ENCODE measurements around the gene CREB3. TPM values are rescaled to one million over a fixed set of nuclear protein-coding genes. Genes with fewer than 3 reads are reported as not detected.

Gene CREB3
- total RNA-seq, 1 experiment from 2014 or later = 27.3 TPM

GRCh38 chr9:35750256-35750531 lies 17.7 kb downstream of the CREB3 start:
- no peak overlapping the region for H3K56ac ChIP-seq (ENCODE audit: insufficient read length, low read depth, low read length)
- H2AFZ ChIP-seq (ENCODE audit: low read length) = no peak overlapping the region
- DNase-seq = no peak
- Mint-ChIP-seq H3K36me3 (ENCODE audit: insufficient read depth in 1 of 3, low read depth in 3 of 3) (peaks cover 16 to 58% (median 53%) of the 10 kb centered on the region in 3 experiments; a peak in 6 of 7 replicates), H3K9me3 (no peaks in the 10 kb centered on the region), H3K27me3 (ENCODE audit: low read depth) (no peaks in the 10 kb centered on the region), H3K4me3 (peak overlapping the region; percentile 91 to 95), H3K4me1 (peaks cover 28% of the 10 kb centered on the region in 2 experiments), H3K27ac (no peak overlapping the region; a peak in 1 of 7 replicates)
- WGBS (ENCODE audit: extremely low coverage, insufficient read length, low lambda C conversion rate) = no CpG with 5 or more reads among the region's 4 CpGs
- no peaks in the 10 kb centered on the region for H4K20me1 ChIP-seq (ENCODE audit: control insufficient read depth, insufficient read depth, insufficient read length)
- peaks cover 21% of the 10 kb centered on the region for H3K79me2 ChIP-seq (ENCODE audit: insufficient read depth, low read length)
- H3K4me1 ChIP-seq (ENCODE audit: insufficient read depth, low read length) = peaks cover 3% of the 10 kb centered on the region; the same call in 1 of the 2 replicates
- no peak overlapping the region for H3K23ac ChIP-seq (ENCODE audit: insufficient read length, low read depth, low read length)
- peak overlapping the region; percentile 91 for H3K4me2 ChIP-seq (ENCODE audit: insufficient read depth, insufficient read length, low read length)
- no peak overlapping the region for H2BK5ac ChIP-seq (ENCODE audit: insufficient read length, low read length)
- no peak overlapping the region for H2BK120ac ChIP-seq (ENCODE audit: low read depth, low read length, poor library complexity, severe bottlenecking)
- peaks cover 19% of the 10 kb centered on the region for H3K79me1 ChIP-seq (ENCODE audit: insufficient read depth, low read depth, low read length, poor library complexity, severe bottlenecking)
- TF ChIP-seq, protein P1, sequence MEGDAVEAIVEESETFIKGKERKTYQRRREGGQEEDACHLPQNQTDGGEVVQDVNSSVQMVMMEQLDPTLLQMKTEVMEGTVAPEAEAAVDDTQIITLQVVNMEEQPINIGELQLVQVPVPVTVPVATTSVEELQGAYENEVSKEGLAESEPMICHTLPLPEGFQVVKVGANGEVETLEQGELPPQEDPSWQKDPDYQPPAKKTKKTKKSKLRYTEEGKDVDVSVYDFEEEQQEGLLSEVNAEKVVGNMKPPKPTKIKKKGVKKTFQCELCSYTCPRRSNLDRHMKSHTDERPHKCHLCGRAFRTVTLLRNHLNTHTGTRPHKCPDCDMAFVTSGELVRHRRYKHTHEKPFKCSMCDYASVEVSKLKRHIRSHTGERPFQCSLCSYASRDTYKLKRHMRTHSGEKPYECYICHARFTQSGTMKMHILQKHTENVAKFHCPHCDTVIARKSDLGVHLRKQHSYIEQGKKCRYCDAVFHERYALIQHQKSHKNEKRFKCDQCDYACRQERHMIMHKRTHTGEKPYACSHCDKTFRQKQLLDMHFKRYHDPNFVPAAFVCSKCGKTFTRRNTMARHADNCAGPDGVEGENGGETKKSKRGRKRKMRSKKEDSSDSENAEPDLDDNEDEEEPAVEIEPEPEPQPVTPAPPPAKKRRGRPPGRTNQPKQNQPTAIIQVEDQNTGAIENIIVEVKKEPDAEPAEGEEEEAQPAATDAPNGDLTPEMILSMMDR (conservative IDR thresholded peaks at IDR 0.05) = no peak
- no peak overlapping the region for H3K9ac ChIP-seq (ENCODE audit: extremely low read depth, insufficient read length, low read length)
- no peaks in the 10 kb centered on the region for H3K9me3 ChIP-seq (ENCODE audit: control insufficient read depth, low read depth, low read length)
- H3K27ac ChIP-seq (ENCODE audit: insufficient read length, low read depth, low read length) = no peak overlapping the region
- no peak overlapping the region for H2BK20ac ChIP-seq (ENCODE audit: low read depth, low read length, poor library complexity, severe bottlenecking)
- no peak overlapping the region for H4K5ac ChIP-seq (ENCODE audit: insufficient read length, low read depth, low read length)
- H3K27me3 ChIP-seq (ENCODE audit: insufficient read depth, low read length) = no peaks in the 10 kb centered on the region
- no peak overlapping the region for H2BK12ac ChIP-seq (ENCODE audit: insufficient read length, low read depth, low read length)
- H3T11ph ChIP-seq (ENCODE audit: low read length) = no peak overlapping the region
- no peak overlapping the region for H4K91ac ChIP-seq (ENCODE audit: insufficient read length, low read depth, low read length)
- no peak overlapping the region for H3K4ac ChIP-seq (ENCODE audit: low read depth, low read length)
- no peak overlapping the region for H4K8ac ChIP-seq (replicated peaks; ENCODE audit: insufficient read length, low read depth, low read length)
- no peak overlapping the region for H2BK15ac ChIP-seq (ENCODE audit: low read depth, low read length)
- H3K14ac ChIP-seq (ENCODE audit: insufficient read depth, low read length) = no peak overlapping the region
- no peak overlapping the region for H2AK5ac ChIP-seq (ENCODE audit: insufficient read length, low read length)
- no peak overlapping the region for H3K18ac ChIP-seq (ENCODE audit: insufficient read length, low read depth, low read length)
- peaks cover 18% of the 10 kb centered on the region for H3K23me2 ChIP-seq (ENCODE audit: insufficient read length, low read depth, low read length, poor library complexity, severe bottlenecking)

All from H9 (cell line).